ENCODE measurements around the gene ZNF592.

DNA sequence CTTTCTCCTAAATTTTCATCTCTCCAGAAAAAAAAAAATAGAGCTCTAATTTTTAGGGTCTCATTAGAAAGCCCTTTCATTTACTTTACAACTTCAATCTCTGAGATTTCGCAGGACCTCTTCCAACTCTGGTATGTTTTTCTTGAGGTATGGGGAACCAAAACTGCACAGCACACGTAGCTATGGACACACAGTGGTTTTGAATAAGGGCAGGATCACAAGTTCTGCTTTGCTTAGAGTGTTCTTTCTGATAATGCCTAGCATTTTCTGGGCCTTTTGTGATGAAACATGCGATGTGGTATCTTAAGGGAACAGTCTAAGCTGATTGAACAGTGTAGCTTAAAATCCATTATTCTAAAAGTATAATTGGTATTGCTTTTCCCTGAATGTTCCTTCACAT lies 25.3 kb downstream of the ZNF592 start:
- TF ChIP-seq, protein P1, sequence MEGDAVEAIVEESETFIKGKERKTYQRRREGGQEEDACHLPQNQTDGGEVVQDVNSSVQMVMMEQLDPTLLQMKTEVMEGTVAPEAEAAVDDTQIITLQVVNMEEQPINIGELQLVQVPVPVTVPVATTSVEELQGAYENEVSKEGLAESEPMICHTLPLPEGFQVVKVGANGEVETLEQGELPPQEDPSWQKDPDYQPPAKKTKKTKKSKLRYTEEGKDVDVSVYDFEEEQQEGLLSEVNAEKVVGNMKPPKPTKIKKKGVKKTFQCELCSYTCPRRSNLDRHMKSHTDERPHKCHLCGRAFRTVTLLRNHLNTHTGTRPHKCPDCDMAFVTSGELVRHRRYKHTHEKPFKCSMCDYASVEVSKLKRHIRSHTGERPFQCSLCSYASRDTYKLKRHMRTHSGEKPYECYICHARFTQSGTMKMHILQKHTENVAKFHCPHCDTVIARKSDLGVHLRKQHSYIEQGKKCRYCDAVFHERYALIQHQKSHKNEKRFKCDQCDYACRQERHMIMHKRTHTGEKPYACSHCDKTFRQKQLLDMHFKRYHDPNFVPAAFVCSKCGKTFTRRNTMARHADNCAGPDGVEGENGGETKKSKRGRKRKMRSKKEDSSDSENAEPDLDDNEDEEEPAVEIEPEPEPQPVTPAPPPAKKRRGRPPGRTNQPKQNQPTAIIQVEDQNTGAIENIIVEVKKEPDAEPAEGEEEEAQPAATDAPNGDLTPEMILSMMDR (tag by site-specific recombination; IDR thresholded peaks at IDR 0.05): no peak
- TF ChIP-seq ZNF274 (IDR thresholded peaks at IDR 0.05; ENCODE audit: low read length) (no peak), ZNF274 (tag by site-specific recombination; IDR thresholded peaks at IDR 0.05; ENCODE audit: borderline replicate concordance) (no peak), ZNF776 (tag by site-specific recombination; IDR thresholded peaks at IDR 0.05; ENCODE audit: borderline replicate concordance) (no peak), ZNF530 (tag by site-specific recombination; IDR thresholded peaks at IDR 0.05; ENCODE audit: low read depth) (no peak), ZNF830 (tag by site-specific recombination; IDR thresholded peaks at IDR 0.05; ENCODE audit: low read depth) (no peak), ZNF37A (tag by site-specific recombination; IDR thresholded peaks at IDR 0.05) (no peak), SP7 (tag by site-specific recombination; IDR thresholded peaks at IDR 0.05) (no peak), GLIS2 (tag by site-specific recombination; IDR thresholded peaks at IDR 0.05) (no peak), ZNF555 (tag by site-specific recombination; conservative IDR thresholded peaks at IDR 0.05) (no peak), ZNF747 (tag by site-specific recombination; IDR thresholded peaks at IDR 0.05) (no peak), ZFHX2 (tag by site-specific recombination; conservative IDR thresholded peaks at IDR 0.05) (no peak)
- TF ChIP-seq, protein P2, sequence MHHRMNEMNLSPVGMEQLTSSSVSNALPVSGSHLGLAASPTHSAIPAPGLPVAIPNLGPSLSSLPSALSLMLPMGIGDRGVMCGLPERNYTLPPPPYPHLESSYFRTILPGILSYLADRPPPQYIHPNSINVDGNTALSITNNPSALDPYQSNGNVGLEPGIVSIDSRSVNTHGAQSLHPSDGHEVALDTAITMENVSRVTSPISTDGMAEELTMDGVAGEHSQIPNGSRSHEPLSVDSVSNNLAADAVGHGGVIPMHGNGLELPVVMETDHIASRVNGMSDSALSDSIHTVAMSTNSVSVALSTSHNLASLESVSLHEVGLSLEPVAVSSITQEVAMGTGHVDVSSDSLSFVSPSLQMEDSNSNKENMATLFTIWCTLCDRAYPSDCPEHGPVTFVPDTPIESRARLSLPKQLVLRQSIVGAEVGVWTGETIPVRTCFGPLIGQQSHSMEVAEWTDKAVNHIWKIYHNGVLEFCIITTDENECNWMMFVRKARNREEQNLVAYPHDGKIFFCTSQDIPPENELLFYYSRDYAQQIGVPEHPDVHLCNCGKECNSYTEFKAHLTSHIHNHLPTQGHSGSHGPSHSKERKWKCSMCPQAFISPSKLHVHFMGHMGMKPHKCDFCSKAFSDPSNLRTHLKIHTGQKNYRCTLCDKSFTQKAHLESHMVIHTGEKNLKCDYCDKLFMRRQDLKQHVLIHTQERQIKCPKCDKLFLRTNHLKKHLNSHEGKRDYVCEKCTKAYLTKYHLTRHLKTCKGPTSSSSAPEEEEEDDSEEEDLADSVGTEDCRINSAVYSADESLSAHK (tag by site-specific recombination; IDR thresholded peaks at IDR 0.05): no peak
